COLO829 (cell line): ENCODE measurements around the gene SMIM29.
"Not testable (repeated sequence)": the region's sequence is repeated elsewhere in the genome, so short reads cannot be mapped to it uniquely, and the experiment has no call there.

Experiments used
- DNase-seq: peaks from one replicate; pipeline ENCODE4 v3.0.0; 2012; ENCODE audit warnings: low spot score

SMIM29 gene

GRCh38 chr6:34248727-34249468 is at the start of gene SMIM29:
TSS of gene SMIM29 (minus strand) at chr6:34249006. CDS start at chr6:34247791, 1,215 bp downstream.
- DNase-seq, result peak; percentile 87

- no peak for DNase-seq
Observed at GRCh38 chr6:34295721-34296120, 46.9 kb upstream of the SMIM29 start.

DNA sequence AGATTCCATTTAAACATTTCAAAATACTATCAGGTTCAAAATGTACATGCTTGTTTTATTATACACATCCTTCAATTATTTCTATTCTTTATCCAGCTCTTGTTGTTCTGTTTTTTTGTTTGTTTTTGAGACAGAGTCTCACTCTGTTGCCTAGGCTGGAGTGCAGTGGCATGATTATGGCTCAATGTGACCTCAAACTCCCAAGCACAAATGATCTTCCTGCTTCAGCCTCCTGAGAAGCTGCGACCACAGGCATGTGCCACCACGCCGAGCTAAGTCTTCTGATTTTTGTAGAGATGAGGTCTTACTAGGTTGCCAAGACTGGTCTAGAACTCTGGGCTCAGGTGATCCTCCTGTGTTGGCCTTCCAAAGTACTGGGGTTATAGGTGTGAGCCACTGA is 44.1 kb upstream of the SMIM29 start:
- no peak for DNase-seq

GRCh38 chr6:34289137-34289536 is 40.3 kb upstream of the SMIM29 start:
- DNase-seq, result no peak

GRCh38 chr6:34288581-34288980 is 39.8 kb upstream of the SMIM29 start:
- no peak for DNase-seq

GRCh38 chr6:34285448-34286164 is 36.8 kb upstream of the SMIM29 start:
- peak; percentile 88 for DNase-seq

- DNase-seq, result peak; percentile 66
Observed at GRCh38 chr6:34284563-34285447, 36.0 kb upstream of the SMIM29 start.

GRCh38 chr6:34281702-34282334 is 33.0 kb upstream of the SMIM29 start:
- DNase-seq, result no peak

GRCh38 chr6:34280216-34280615 is 31.4 kb upstream of the SMIM29 start:
- DNase-seq, result no peak

- no peak for DNase-seq
Observed at GRCh38 chr6:34278833-34279232, 30.0 kb upstream of the SMIM29 start.

DNA sequence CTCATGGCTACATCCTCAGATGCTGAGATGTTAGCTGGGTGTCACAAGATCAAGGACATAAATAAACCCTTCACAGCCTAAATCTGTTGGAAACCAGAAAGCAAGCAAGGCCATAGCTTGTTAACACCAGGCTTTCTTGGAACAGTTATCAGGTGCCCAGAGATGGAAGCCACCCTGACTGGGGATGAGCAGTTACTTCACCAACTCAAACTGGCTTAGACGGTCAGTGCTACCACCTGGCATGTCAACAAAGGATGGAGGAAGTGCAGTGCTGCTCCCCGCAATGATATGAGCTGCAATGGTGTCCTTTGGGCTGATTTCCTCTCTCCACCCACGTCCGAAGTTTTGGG is 28.9 kb upstream of the SMIM29 start:
- DNase-seq, result no peak

- DNase-seq, result no peak
Observed at GRCh38 chr6:34276881-34277762, 28.3 kb upstream of the SMIM29 start.

GRCh38 chr6:34276191-34276590 is 27.4 kb upstream of the SMIM29 start:
- no peak for DNase-seq

DNA sequence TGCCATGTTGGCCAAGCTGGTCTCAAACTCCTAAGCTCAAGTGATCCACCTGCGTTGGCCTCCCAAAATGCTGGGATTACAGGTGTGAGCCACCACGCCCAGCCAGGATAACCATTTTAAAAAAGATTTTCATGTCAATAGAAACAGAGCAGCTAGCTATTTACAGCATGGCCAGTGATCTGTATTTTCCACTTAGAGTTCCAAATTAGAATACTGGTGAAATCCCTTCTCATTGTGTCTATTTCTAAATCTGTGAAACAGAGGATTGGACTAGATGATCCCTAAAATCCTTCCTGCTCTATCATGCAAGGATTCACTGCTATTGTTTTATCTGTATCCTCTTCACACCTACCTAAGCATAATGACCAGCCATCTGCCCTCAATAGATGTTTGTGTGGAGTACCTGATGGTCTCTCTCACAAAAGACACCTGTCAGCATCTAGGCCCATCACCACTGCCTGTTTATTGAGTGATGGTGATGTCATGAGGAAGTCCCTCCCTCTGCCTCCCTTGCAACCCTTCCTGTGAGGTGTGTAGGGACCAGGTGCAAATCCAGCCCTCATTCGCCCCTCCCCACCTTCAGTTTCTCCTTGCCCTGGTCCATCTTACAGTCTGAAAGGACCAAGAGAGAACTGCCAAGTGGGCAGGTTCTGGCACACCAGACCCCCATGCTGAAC is 26.5 kb upstream of the SMIM29 start:
- no peak for DNase-seq

DNA sequence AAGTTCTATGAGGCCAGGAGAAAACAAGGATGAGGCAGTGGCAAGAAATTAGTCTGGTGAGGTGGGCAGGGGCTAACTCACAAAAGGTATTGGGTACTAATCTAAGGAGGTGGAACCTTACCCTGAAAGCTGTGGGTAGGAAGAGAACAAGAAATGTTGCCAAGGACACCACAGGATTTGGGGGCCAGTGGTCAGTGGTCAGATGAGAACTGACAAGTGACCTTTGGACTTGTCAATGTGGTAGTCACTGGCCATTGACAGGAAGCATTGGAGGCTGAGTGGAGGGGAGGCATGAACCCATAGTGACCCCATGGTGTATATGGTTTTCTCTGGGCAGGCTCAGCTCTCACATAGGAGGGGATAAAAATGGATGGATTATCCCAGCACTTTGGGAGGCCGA is 25.3 kb upstream of the SMIM29 start:
- DNase-seq, result no peak

GRCh38 chr6:34273242-34273805 is 24.5 kb upstream of the SMIM29 start:
- DNase-seq, result no peak

DNA sequence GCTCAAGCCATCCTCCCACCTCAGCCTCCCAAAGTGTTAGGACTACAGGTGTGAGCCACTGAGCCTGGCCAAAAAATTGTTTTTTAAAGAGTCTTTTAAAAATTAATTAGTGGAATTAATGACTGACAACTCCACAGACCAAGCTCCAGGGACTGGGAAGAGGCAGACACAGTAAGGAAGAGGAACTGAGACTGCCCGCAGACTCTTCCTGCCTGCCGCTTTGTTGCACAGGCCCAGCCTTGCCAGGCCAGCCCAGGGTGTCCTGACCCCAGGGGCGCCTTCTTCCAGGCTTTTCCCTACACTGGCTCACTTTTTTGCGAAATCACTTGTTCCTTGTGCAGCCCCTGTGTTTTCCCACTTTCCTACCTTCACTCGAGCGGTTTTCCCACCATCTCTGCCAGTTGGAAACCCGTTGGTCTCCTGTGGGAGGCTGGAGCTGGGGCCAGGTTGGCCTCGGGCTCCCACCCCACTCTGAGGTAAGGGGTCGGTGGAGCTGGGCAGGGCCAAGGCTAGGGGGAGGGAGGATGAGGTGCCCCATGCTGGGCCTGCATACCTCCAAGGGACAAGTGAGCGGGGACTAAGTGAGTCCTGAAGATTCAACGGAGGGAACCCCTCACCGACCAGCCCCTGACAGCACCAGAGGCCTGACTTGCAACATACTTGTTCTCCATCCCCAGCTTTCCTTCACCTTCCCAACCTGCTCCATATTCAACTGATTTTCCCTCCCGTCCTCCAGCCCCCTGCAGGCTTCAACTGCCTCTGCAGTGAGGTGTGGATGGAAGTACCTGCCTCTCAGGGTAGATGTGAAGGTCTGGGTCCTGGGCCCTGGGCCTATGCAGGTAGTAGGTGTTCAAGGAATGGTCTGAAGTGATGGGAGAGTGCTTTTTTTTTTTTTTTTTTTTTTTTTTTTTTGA is 23.5 kb upstream of the SMIM29 start:
- no peak for DNase-seq

- not testable (repeated sequence) for DNase-seq
Observed at GRCh38 chr6:34269658-34270341, 21.0 kb upstream of the SMIM29 start.

GRCh38 chr6:34269132-34269531 is 20.3 kb upstream of the SMIM29 start:
- DNase-seq, result not testable (repeated sequence)
